ENCODE results near the gene ZDHHC14. TPM values are rescaled to one million over a fixed set of nuclear protein-coding genes. Genes with fewer than 3 reads are reported as not detected.

ZDHHC14 gene
- total RNA-seq, 2 donors from 2014 or later, result 6.9 to 10.9 TPM

DNA sequence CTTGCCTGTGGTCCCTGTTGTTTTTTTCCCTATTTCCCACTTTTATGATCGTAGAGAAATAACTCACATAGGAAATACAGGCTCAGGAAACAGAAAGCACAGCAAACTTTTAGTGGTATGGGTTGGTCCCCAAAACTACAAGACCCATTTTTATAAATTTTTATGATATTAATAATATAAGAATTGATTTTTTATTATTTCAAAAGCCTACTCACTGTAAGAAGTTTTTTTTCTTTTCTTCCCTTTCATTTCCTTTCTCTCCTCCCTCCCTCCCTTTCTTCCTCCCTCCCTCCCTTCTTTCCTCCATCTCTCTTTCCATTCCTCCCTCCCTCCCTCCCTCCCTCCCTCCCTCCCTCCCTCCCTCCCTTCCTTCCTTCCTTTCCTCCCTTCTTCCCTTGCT lies 141.5 kb downstream of the ZDHHC14 start:
- DNase-seq (ENCODE audit: low spot score), result no peak
- Mint-ChIP-seq H3K4me1 (ENCODE audit: low read depth in 2 of 2) (peaks cover 50 to 51% of the 10 kb centered on the region in 2 donors), H3K27me3 (no peaks in the 10 kb centered on the region), H3K27ac (peak overlapping the region; percentile 70 to 92), H3K36me3 (peaks cover 16% of the 10 kb centered on the region), H3K4me3 (peak overlapping the region; percentile 65), H3K9me3 (peaks cover 2% of the 10 kb centered on the region)
- ATAC-seq, result no peak

DNA sequence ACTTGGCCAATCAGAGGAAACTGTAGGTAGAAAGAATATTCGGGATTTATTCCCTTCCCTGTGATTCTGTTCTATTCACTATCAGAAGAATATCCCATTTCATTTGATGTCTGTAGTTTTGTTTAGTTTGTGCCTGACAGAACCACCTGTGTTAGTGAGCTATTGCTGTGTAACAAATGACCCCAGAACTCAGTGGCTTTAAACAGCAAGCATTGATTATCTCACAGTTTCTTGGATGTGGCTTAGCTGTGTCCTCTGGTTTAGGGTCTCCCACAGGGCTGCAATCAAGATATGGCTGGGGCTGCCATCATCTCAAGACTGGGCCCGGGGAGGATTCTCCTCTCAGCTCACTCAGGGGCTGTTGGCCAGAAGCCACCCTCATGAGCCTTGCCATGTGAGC lies 143.7 kb downstream of the ZDHHC14 start:
- Mint-ChIP-seq H3K27me3 (no peaks in the 10 kb centered on the region), H3K4me3 (no peak overlapping the region), H3K27ac (no peak overlapping the region), H3K4me1 (ENCODE audit: low read depth in 2 of 2) (peaks cover 58 to 60% of the 10 kb centered on the region in 2 donors), H3K36me3 (peaks cover 17% of the 10 kb centered on the region), H3K9me3 (peaks cover 2% of the 10 kb centered on the region)
- ATAC-seq (no peak), DNase-seq (ENCODE audit: low spot score) (no peak)

DNA sequence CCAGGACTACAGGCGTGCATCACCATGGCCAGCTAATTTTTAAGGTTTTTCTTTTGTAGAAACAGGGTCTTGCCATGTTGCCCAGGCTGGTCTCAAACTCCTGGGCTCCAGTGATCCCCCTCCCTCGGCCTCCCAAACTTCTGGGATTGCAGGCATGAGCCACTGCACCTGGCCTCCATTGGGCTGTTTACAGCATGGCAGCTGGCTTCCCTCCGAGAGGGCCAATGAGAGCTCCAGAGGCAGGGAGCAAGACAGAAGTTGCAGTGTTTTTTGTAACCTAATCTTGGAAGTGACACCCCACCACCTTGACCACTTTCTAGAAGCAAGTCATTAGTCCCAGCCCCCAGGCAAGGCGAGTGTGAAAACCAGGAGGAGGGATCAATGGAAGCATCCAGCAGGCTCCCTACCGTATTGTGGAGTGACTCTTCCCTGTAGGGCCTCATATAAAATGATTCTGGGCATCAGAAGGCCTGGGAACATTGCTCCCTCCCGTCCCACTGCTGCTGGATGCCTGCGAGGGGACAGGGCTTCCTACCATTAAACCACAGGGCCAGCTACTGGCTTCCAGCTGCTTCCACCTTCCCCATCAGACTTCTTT lies 144.4 kb downstream of the ZDHHC14 start:
- DNase-seq (ENCODE audit: low spot score) (no peak), ATAC-seq (no peak)
- Mint-ChIP-seq H3K27me3 (no peaks in the 10 kb centered on the region), H3K27ac (peak overlapping the region; percentile 70 to 78), H3K36me3 (peaks cover 17% of the 10 kb centered on the region), H3K4me3 (no peak overlapping the region), H3K9me3 (peaks cover 2% of the 10 kb centered on the region), H3K4me1 (ENCODE audit: low read depth in 2 of 2) (peaks cover 56 to 59% of the 10 kb centered on the region in 2 donors)

DNA sequence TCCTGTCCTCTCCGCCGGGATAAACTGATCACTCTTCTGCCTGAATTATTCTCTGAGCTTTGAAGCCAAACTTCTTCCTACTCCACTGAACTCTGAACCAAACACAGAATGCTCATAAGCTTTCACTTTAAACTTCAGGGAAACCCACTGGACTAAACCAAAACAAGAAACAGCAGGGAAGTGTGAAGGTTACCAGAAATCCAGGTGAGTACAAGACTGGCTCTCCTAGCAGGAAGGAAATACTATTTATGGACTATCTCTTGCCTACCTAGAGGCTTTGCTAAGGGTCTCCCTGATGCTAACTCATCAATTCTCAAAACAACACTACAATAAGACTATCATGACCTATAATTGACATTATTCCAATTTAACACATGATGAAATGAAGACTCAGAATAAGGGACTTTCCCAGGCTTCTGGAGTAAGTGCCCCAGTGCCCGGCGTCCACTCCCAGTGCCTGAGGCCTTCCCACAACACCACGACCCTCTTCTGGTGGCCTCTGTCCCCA lies 145.0 kb downstream of the ZDHHC14 start:
- H3K9me3 Mint-ChIP-seq, result peaks cover 2% of the 10 kb centered on the region
- H3K4me3 Mint-ChIP-seq, result no peak overlapping the region
- no peak for DNase-seq (ENCODE audit: low spot score)
- H3K36me3 Mint-ChIP-seq, result peaks cover 17% of the 10 kb centered on the region
- H3K4me1 Mint-ChIP-seq (ENCODE audit: low read depth in 2 of 2), result peaks cover 52 to 58% of the 10 kb centered on the region in 2 donors
- peak overlapping the region; percentile 70 to 78 for H3K27ac Mint-ChIP-seq
- no peak for ATAC-seq
- no peaks in the 10 kb centered on the region for H3K27me3 Mint-ChIP-seq

DNA sequence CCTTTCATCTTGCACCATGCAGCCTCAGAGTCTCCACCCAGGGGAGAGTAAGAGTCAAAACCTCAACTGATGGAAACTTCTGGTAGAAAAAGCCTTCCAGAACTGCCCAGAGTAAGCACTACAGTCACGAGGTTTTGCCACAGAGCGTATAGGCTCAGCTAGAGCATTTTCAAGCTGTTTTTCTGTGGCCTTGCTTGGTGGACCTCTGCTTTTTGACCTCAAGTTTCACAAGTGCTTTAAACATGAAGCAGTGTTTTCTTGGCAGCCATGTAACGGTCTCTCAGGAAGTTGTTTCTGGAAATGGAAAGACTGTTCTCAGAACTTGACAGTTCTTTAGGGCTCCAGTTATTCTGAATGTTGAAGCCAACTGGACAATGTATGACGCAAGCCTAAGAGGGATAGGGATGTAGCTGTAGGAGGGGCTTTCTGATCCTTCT lies 146.5 kb downstream of the ZDHHC14 start:
- peaks cover 17% of the 10 kb centered on the region for H3K36me3 Mint-ChIP-seq
- H3K4me1 Mint-ChIP-seq (ENCODE audit: low read depth in 2 of 2), result peaks cover 38 to 44% of the 10 kb centered on the region in 2 donors
- H3K4me3 Mint-ChIP-seq, result peak overlapping the region; percentile 69
- peak; percentile 74 for DNase-seq (ENCODE audit: low spot score)
- H3K9me3 Mint-ChIP-seq, result no peaks in the 10 kb centered on the region
- no peaks in the 10 kb centered on the region for H3K27me3 Mint-ChIP-seq
- H3K27ac Mint-ChIP-seq, result peak overlapping the region; percentile 70 to 78
- peak; percentile 92 to 93 for ATAC-seq

DNA sequence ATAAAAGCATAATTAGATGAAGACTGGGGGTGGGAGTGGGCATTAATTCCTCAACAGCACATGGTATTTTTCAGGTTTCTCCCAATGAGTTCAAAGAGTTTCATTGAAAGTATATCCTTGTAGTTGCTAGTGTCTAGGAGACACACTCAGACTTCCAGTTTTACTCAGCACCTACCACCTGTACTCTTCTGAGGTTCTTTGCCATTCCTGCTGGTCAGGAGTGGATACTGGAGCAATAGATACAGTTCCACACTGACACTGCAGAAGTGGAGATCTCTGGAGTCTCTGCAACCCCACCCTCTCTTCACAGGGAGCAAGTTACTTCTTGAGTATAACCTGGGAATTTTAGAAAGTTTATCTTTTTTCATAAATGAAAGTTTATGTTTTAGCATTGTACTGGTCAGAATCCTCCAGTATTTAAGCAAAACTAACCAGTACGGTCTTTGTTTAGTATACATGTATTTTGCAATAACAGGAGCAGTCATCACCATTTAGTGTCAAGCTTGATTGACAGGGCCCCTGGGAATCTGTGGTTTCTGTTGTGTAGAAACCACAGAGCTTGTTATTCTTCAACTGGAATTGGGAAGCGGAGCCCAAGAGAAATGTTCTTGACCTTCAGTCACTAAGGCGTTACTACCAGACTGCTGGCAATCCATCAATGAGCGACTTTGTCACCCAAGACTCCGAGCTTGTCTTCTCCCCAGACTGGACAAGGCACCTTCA lies 148.1 kb downstream of the ZDHHC14 start:
- Mint-ChIP-seq H3K9me3 (no peaks in the 10 kb centered on the region), H3K27me3 (no peaks in the 10 kb centered on the region), H3K4me1 (ENCODE audit: low read depth in 2 of 2) (peaks cover 37 to 44% of the 10 kb centered on the region in 2 donors), H3K36me3 (peaks cover 10% of the 10 kb centered on the region), H3K27ac (peak overlapping the region in 1 of 2 donors; percentile 23), H3K4me3 (no peak overlapping the region)
- DNase-seq (ENCODE audit: low spot score), result no peak
- ATAC-seq, result no peak

DNA sequence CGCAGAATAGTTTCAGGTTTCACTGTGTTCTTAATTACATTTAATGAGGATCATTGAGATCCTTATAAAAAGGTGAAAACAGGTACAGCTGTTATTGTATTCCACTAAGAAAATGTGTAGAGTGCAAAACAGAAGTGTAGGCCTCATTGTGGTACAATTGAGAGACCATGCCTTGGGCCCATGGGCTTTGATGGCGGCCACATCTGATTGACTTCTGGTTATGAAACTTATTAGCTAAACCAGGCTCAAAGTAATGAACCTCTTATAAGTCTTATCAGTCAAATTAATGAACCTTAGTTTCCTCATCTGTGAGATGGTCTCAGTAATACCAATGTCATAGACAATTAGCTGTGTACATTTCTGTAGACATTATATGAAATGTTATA lies 148.7 kb downstream of the ZDHHC14 start:
- Mint-ChIP-seq H3K36me3 (peaks cover 10% of the 10 kb centered on the region), H3K27me3 (no peaks in the 10 kb centered on the region), H3K9me3 (no peaks in the 10 kb centered on the region), H3K4me1 (ENCODE audit: low read depth in 2 of 2) (peaks cover 37 to 45% of the 10 kb centered on the region in 2 donors), H3K27ac (peak overlapping the region in 1 of 2 donors; percentile 23), H3K4me3 (no peak overlapping the region)
- DNase-seq (ENCODE audit: low spot score), result no peak
- no peak for ATAC-seq

DNA sequence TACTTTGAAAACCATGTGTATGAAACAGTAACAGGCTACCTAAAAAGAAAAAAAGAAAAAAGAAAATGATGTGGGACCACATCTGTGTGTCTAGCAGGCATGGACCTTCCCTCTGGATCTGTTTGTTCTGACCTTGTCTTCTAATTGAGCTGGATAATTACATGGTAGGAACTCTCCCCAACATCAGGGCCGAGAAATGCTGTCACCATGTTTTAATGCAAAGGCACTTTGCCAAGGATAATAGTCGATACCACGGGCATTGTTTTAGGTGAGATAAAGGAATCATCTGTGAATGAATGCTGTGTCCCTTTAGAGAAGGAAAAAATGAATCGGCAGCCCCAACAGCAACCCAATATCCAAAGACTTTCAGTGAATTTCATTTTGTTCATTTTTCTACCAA lies 149.1 kb downstream of the ZDHHC14 start:
- no peak for DNase-seq (ENCODE audit: low spot score)
- Mint-ChIP-seq H3K27ac (peak overlapping the region in 1 of 2 donors; percentile 23), H3K9me3 (no peaks in the 10 kb centered on the region), H3K4me1 (ENCODE audit: low read depth in 2 of 2) (peaks cover 42 to 49% of the 10 kb centered on the region in 2 donors), H3K27me3 (no peaks in the 10 kb centered on the region), H3K36me3 (peaks cover 10% of the 10 kb centered on the region), H3K4me3 (no peak overlapping the region)
- ATAC-seq, result no peak

DNA sequence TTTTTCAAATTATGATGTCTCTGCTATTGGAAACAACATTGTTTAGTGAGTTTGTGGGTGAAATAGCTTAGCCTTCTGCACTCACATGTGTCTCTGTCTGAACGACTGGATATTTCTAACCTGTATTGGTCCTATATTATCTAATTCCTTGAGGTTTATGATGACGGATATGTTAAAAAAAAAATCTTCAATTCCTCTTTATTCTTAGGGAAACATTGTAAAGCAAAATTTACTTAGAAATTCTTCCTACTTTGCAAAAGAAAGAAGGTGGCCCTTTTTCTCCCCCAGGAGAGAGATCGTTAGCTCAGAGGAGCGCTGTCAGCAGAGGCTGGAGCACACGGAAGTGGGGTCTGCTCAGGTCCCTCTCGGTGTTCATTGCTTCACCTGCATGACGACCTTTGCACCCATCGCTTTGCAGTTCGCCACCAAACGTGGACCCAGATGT lies 149.8 kb downstream of the ZDHHC14 start:
- no peak for ATAC-seq
- H3K4me3 Mint-ChIP-seq, result no peak overlapping the region
- H3K4me1 Mint-ChIP-seq (ENCODE audit: low read depth in 2 of 2), result peaks cover 46 to 54% of the 10 kb centered on the region in 2 donors
- no peak overlapping the region for H3K27ac Mint-ChIP-seq
- no peaks in the 10 kb centered on the region for H3K9me3 Mint-ChIP-seq
- no peak for DNase-seq (ENCODE audit: low spot score)
- H3K36me3 Mint-ChIP-seq, result peaks cover 8% of the 10 kb centered on the region
- H3K27me3 Mint-ChIP-seq, result no peaks in the 10 kb centered on the region

DNA sequence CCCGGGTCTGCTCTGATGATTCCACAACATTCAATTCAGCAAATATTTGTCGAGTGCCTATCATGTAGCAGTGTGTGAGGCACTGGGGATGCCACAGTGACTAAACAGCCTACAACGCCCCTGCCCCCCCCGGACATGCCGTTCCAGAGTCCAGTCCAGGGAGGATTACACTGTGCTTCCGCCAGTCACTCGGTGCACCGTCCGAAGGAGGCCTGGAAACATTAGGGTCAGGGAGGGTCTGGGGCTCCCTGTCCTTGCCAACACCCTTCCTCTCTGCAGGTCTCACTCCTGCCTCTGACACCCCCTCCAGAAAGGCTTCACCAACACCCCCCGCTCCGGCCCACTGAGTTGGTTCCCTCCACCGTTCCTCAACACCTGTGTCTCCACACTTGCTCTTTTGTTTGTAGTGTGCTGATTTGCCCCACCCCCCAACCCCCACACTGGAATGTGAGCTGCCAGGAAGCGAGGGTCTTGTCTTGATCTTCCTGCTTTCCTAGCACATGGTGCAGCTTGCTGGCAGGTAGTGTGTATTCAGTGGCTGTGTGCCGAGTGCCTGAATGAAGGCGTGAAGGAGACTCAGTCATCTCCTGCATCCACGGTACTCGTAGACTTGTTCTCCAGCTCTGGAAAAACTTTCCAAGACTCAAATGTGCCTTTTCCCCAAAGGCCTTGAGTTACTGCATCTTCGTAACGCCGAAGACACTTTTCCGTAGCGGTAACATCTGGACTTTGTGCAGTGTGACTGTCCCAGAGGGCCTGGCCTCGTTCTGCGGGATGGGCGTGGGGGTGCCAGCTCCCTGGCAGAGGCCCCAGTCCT lies 150.4 kb downstream of the ZDHHC14 start:
- peak overlapping the region in 1 of 2 donors; percentile 81 for H3K27ac Mint-ChIP-seq
- no peaks in the 10 kb centered on the region for H3K27me3 Mint-ChIP-seq
- DNase-seq (ENCODE audit: low spot score) (no peak), ATAC-seq (no peak)
- peaks cover 4% of the 10 kb centered on the region for H3K36me3 Mint-ChIP-seq
- H3K9me3 Mint-ChIP-seq, result no peaks in the 10 kb centered on the region
- H3K4me3 Mint-ChIP-seq, result no peak overlapping the region
- H3K4me1 Mint-ChIP-seq (ENCODE audit: low read depth in 2 of 2), result peaks cover 46 to 54% of the 10 kb centered on the region in 2 donors

DNA sequence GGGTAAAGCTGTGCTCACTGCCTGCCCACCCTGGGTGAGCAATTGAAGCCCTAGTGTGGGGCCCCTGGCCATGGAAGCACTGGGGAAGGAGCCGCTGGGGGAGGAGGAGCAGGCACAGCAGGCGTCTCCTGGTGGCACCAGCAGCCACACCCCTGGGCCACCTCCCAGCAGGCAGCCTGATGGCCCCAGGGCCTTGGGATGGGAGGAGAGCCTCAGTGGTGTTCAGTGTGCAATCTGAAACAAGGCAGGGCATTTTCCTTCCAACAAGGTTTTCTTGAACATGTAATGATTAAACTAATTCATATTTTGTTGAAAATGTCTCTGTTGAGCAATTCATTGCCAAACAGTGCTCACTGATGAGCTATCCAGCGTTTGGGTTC lies 151.0 kb downstream of the ZDHHC14 start:
- no peak overlapping the region for H3K4me3 Mint-ChIP-seq
- H3K9me3 Mint-ChIP-seq, result no peaks in the 10 kb centered on the region
- H3K27me3 Mint-ChIP-seq, result no peaks in the 10 kb centered on the region
- H3K4me1 Mint-ChIP-seq (ENCODE audit: low read depth in 2 of 2), result peaks cover 44 to 50% of the 10 kb centered on the region in 2 donors
- peak overlapping the region in 1 of 2 donors; percentile 81 for H3K27ac Mint-ChIP-seq
- ATAC-seq (no peak), DNase-seq (ENCODE audit: low spot score) (no peak)
- peaks cover 4% of the 10 kb centered on the region for H3K36me3 Mint-ChIP-seq

DNA sequence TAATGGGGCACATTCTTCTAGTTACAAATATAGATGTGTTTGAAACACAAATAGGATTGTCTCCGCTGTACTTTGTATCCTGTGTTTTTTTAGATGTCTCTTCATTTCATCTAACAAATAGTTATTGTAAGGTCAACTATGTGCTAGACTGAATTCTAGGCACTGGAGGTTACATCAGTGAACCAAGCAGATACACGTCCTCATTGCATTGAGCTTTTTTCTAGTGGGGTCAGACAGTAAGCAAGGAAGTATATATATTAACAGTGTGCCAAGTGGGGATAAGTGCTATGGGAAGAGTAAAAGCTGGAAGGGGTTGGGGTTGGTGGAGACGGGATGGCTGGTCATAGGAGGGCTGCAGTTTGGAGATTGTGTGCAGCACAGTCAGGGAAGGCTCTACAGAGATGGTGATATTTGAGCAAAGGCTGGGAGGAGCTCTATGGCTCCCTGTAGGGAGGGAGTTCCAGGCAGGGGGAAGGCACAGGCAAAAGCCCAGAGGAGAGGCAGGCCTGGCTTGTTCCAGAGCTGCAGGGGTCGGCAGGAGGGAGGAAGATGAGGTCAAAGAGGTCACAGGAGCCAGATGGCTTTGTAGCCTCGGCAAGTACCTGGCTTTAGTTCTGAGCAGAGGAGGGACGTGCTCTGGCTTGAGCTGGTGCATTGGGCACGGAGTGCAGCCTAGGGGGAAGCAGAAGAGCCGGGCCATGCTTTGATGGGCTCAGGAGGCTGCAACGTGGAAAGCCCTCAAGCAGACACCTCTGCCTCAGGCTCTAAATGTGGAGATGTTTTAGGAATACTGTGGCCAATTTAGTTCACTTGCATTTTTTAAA lies 152.3 kb downstream of the ZDHHC14 start:
- H3K4me3 Mint-ChIP-seq, result no peak overlapping the region
- peaks cover 42 to 48% of the 10 kb centered on the region in 2 donors for H3K4me1 Mint-ChIP-seq (ENCODE audit: low read depth in 2 of 2)

More for the DNA sequence above, 152.3 kb downstream of the ZDHHC14 start:
- H3K27me3 Mint-ChIP-seq, result no peaks in the 10 kb centered on the region
- H3K27ac Mint-ChIP-seq, result peak overlapping the region; percentile 39 to 64
- DNase-seq (ENCODE audit: low spot score) (no peak), ATAC-seq (no peak)
- no peaks in the 10 kb centered on the region for H3K36me3 Mint-ChIP-seq
- no peaks in the 10 kb centered on the region for H3K9me3 Mint-ChIP-seq
